Endothelial cell of umbilical vein (primary cell): Measurements from ENCODE around the gene TMSB10. TPM values are rescaled to one million over a fixed set of nuclear protein-coding genes. Genes with fewer than 3 reads are reported as not detected.

Experiments used
- BruUV-seq: library from RNA; stranded (reverse); fragments of 400-500 nt; replicated peaks from 2 replicates; lab custom pipeline; 2021; lab: Mats Ljungman, UMichigan
- CTCF ChIA-PET: fragments of 300-600, 350-600 bp; sonication (Branson Sonifier 250); formaldehyde crosslinking; loops from one replicate; lab custom pipeline; 2021; ENCODE audit warnings: antibody characterized with exemption, inconsistent platforms; lab: Charles Lee
- POLR2A ChIA-PET: fragments of 300-600, 350-600 bp; sonication (Branson Sonifier 250); formaldehyde crosslinking; loops from one replicate; lab custom pipeline; 2021; ENCODE audit warnings: antibody characterized with exemption, inconsistent platforms; lab: Charles Lee
- DNase-seq: peaks from one replicate; pipeline ENCODE4 v3.0.0-alpha.2; 2011; ENCODE audit warnings: low read depth, low spot score
- FAIRE-seq: peaks from 2 replicates; lab custom pipeline; 2011; peaks lifted over from hg19 to GRCh38; lab: Jason Lieb, UNC
- H2AFZ ChIP-seq: 2 replicates; pipeline ENCODE4 v1.6.0; 2012; ENCODE audit warnings: low read depth, low read length, control low read depth, inconsistent platforms
- H3K27ac ChIP-seq: 2 replicates; pipeline ENCODE4 v1.5.1; 2011; ENCODE audit warnings: low read depth, mild to moderate bottlenecking, control low read depth, low read length, moderate library complexity; ENCODE audit not compliant: insufficient read depth
- H3K27me3 ChIP-seq, 2 experiments: 2 replicates each; pipeline versions ENCODE4 v1.6.0 to v1.6.1; 2011; ENCODE audit warnings: low read length in 2 of 2, mixed read lengths in 1 of 2; ENCODE audit not compliant: control insufficient read depth in 2 of 2, insufficient read depth in 2 of 2
- H3K36me3 ChIP-seq, 2 experiments: 2 replicates in 1 of 2; 3 replicates in 1 of 2; pipeline ENCODE4 v1.5.1; 2011; ENCODE audit warnings: low read length in 2 of 2, mild to moderate bottlenecking in 1 of 2, moderate library complexity in 1 of 2; ENCODE audit not compliant: control insufficient read depth in 2 of 2, insufficient read depth in 2 of 2; ENCODE audit errors: extremely low read depth in 1 of 2
- H3K4me1 ChIP-seq: 3 replicates; pipeline ENCODE4 v1.5.1; 2011; ENCODE audit warnings: mild to moderate bottlenecking, low read length; ENCODE audit not compliant: control insufficient read depth, insufficient read depth; ENCODE audit errors: extremely low read depth
- H3K4me2 ChIP-seq: 2 replicates; pipeline ENCODE4 v1.6.1; 2011; ENCODE audit warnings: low read length, control low read depth, mixed read lengths; ENCODE audit not compliant: insufficient read depth
- H3K4me3 ChIP-seq, 3 experiments: fragments of 200-600 bp in 1 of 3; sonication (generic), shearing (Covaris generic) in 1 of 3; replicated peaks in 1 of 3; 2 replicates each; pipeline ENCODE4 v1.5.1; 2011 to 2016; ENCODE audit warnings: control low read depth in 3 of 3, low read length in 3 of 3, mild to moderate bottlenecking in 2 of 3, inconsistent platforms in 1 of 3, low read depth in 1 of 3, moderate library complexity in 1 of 3; ENCODE audit not compliant: insufficient read depth in 1 of 3
- H3K79me2 ChIP-seq: 2 replicates; pipeline ENCODE4 v1.6.0; 2012; ENCODE audit warnings: low read length, inconsistent platforms; ENCODE audit not compliant: control insufficient read depth, insufficient read depth
- H3K9ac ChIP-seq: replicated peaks from 2 replicates; pipeline ENCODE3; 2011; ENCODE audit warnings: low read length, control low read depth; ENCODE audit not compliant: insufficient read depth; ENCODE audit errors: extremely low read depth
- H3K9me1 ChIP-seq: replicated peaks from 3 replicates; pipeline ENCODE4 v1.6.0; 2011; ENCODE audit warnings: mild to moderate bottlenecking, low read length; ENCODE audit not compliant: control insufficient read depth, insufficient read depth; ENCODE audit errors: extremely low read depth
- H3K9me3 ChIP-seq: replicated peaks from 2 replicates; pipeline ENCODE4 v1.5.1; 2012; ENCODE audit warnings: low read length, inconsistent platforms; ENCODE audit not compliant: control insufficient read depth, insufficient read depth
- H4K20me1 ChIP-seq: replicated peaks from 2 replicates; pipeline ENCODE3; 2011; ENCODE audit warnings: mild to moderate bottlenecking, low read length; ENCODE audit not compliant: control insufficient read depth, insufficient read depth; ENCODE audit errors: extremely low read depth
- EZH2 ChIP-seq: IDR thresholded peaks from 2 replicates; pipeline ENCODE4 v1.6.1; 2012; ENCODE audit warnings: borderline replicate concordance, low read depth, mild to moderate bottlenecking, moderate library complexity, low read length, inconsistent platforms; ENCODE audit not compliant: severe bottlenecking
- FOS ChIP-seq: IDR thresholded peaks from 2 replicates; pipeline ENCODE4 v1.6.1; 2011; ENCODE audit warnings: mild to moderate bottlenecking, low read length, moderate library complexity, borderline replicate concordance; ENCODE audit not compliant: insufficient read depth
- GATA2 ChIP-seq: IDR thresholded peaks from 2 replicates; pipeline ENCODE4 v1.7.0; 2011; ENCODE audit warnings: low read depth, mild to moderate bottlenecking, moderate library complexity, mixed read lengths, low read length; ENCODE audit not compliant: insufficient read length, insufficient read depth
- JUN ChIP-seq: IDR thresholded peaks from 2 replicates; pipeline ENCODE4 v1.6.1; 2011; ENCODE audit warnings: borderline replicate concordance, low read depth; ENCODE audit not compliant: insufficient read length, insufficient read depth
- MYC ChIP-seq: IDR thresholded peaks from one replicate; pipeline ENCODE4 v1.6.1; 2011; ENCODE audit warnings: mild to moderate bottlenecking, low read depth, low read length
- POLR2A ChIP-seq: IDR thresholded peaks from 2 replicates; pipeline ENCODE4 v1.6.1; 2012; ENCODE audit warnings: low read depth, mild to moderate bottlenecking, control low read depth, low read length
- POLR2AphosphoS5 ChIP-seq: IDR thresholded peaks from 2 replicates; pipeline ENCODE4 v1.6.1; 2012; ENCODE audit warnings: low read depth, mild to moderate bottlenecking, control low read depth, low read length, moderate library complexity; ENCODE audit not compliant: insufficient read depth
- dilution Hi-C: fragments of 300-500 bp; cut with MboI; formaldehyde crosslinking; loops from one replicate; pipeline ENCODE4 v1.15.0; 2019; ENCODE audit warnings: low sequenced_read_pairs; ENCODE audit not compliant: extremely low pct_ligation_motif_present
- intact Hi-C: fragments of 100-400 bp; cut with micrococcal nuclease; formaldehyde crosslinking; loops from one replicate; pipeline ENCODE4 v1.10.0; 2022
- polyA plus RNA-seq, 4 experiments: library from polyadenylated mRNA; depleted of rRNA in 3 of 4; stranded (reverse) in 3 of 4; unstranded in 1 of 4; fragments of >200 nt; gene quantifications; 2 replicates each; pipeline versions ENCODE4 v1.2.1 to v1.2.3, GENCODE V29; 2011 to 2012; ENCODE audit warnings: missing spikeins in 1 of 4
- total RNA-seq: library from RNA; stranded (reverse); gene quantifications from 2 replicates; pipeline ENCODE4 v1.2.3, GENCODE V29; 2021
- TF ChIP-seq, protein P1 (sequence below): IDR thresholded peaks from 2 replicates; pipeline ENCODE4 v1.6.1; 2011; ENCODE audit not compliant: insufficient read depth, insufficient read length

TMSB10 gene
- total and polyA plus RNA-seq, 2 donors (not counting 3 experiments of a cell fraction or from before 2014, with no cell fraction given), result 2,774 to 4,015 TPM

DNA sequence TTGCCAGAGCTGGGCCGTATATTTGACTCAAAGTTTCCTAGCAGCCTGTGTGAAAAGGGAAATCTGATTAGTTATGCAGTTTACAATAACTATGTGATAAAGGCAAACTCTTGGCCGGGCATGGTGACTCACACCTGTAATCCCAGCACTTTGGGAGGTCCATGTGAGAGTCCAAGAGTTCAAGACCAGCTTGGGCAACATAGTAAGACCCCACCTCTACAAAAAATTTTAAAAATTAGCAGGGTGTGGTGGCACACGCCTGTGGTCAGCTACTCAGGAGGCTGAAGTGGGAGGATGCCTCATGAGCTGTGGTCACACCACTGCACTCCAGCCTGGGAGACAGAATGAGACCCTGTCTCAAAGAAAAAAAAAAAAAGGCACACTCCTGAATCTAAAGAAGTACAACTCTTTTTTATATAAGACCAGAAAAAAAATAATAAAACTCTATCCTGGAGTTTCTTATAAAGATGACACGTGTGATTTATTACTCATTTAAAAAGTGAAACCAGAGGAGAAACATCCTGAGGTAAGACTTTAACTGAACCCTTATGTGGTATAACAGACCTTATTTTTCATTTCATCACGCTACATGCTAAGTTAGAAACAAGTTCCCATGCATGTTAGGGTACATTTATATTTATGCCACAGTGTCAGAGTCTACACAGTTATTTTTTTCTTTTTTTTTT lies 32.9 kb downstream of the TMSB10 start:
- dilution Hi-C loops (no loop called here), intact Hi-C loops (no loop called here)
- H3K4me1 ChIP-seq, result peaks cover 3% of the 10 kb centered on the region
- H3K9me1 ChIP-seq, result no peaks in the 10 kb centered on the region
- no peaks in the 10 kb centered on the region for H3K9me3 ChIP-seq
- POLR2A ChIA-PET, result interaction anchor here (0.7 kb wide), 1 partner anchor 360 kb away, joined by 6 read pairs; no protein-coding TSS in a partner anchor
- no peak overlapping the region for H2AFZ ChIP-seq
- H3K36me3 ChIP-seq, result no peaks in the 10 kb centered on the region
- H3K27ac ChIP-seq, result no peak overlapping the region
- H3K4me2 ChIP-seq, result no peak overlapping the region
- H3K4me3 ChIP-seq, result no peak overlapping the region
- FAIRE-seq (no peak), DNase-seq (no peak)
- H3K79me2 ChIP-seq, result no peaks in the 10 kb centered on the region
- CTCF ChIA-PET, result interaction anchor here (0.6 kb wide), 1 partner anchor 62 kb away, joined by 3 read pairs; no protein-coding TSS in a partner anchor
- no peaks in the 10 kb centered on the region for H3K27me3 ChIP-seq
- TF ChIP-seq, protein P1, sequence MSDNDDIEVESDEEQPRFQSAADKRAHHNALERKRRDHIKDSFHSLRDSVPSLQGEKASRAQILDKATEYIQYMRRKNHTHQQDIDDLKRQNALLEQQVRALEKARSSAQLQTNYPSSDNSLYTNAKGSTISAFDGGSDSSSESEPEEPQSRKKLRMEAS, result no peak
- no peak for TF ChIP-seq GATA2
- no peak for TF ChIP-seq MYC
- no peak for TF ChIP-seq POLR2A
- TF ChIP-seq JUN, result no peak
- TF ChIP-seq FOS, result no peak
- no peak for TF ChIP-seq EZH2
- no peak for TF ChIP-seq POLR2AphosphoS5
- H4K20me1 ChIP-seq, result no peaks in the 10 kb centered on the region
- BruUV-seq, result no TSS peak
- H3K9ac ChIP-seq, result no peak overlapping the region
